Astrocyte of the cerebellum (primary cell): ENCODE data around the gene TFG.

Experiments
- DNase-seq: peaks from one replicate; pipeline ENCODE4 v3.0.0-alpha.2; 2011; ENCODE audit warnings: low read depth
- H3K4me3 ChIP-seq: 2 replicates; pipeline ENCODE4 v1.5.1; 2011; ENCODE audit warnings: mild to moderate bottlenecking, low read depth, low read length, moderate library complexity
- in situ Hi-C: cut with HindIII; loops from 2 replicates; pipeline ENCODE4 v1.10.0; 2017; ENCODE audit warnings: low sequenced_read_pairs
- TF ChIP-seq, protein P1 (sequence below): IDR thresholded peaks from 2 replicates; pipeline ENCODE4 v1.5.1; 2012; ENCODE audit warnings: low read length, low read depth, moderate library complexity, mild to moderate bottlenecking; ENCODE audit errors: missing control alignments

TFG gene

DNA sequence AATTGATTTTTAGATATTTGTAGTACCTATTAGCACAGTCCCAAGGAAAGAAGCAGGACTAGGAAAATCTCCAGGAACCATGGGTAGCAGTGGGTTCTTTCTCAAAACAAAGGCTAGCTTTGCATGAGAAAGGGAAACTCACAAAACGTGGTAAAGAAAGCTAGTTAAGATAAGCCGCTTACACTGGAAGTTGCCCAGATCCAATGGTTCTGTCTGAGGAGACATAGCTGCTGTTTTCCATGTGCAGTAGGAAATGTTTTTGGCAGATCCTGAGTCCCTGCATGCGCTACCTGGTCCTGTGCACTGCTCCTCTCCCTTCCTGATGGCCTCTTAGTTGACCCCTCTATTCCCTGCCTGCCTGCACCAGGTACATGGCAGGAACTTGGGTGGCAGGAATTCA is 60.4 kb downstream of the TFG start:
- in situ Hi-C loops, result no loop called here
- no peak for DNase-seq
- H3K4me3 ChIP-seq, result no peak overlapping the region
- TF ChIP-seq, protein P1, sequence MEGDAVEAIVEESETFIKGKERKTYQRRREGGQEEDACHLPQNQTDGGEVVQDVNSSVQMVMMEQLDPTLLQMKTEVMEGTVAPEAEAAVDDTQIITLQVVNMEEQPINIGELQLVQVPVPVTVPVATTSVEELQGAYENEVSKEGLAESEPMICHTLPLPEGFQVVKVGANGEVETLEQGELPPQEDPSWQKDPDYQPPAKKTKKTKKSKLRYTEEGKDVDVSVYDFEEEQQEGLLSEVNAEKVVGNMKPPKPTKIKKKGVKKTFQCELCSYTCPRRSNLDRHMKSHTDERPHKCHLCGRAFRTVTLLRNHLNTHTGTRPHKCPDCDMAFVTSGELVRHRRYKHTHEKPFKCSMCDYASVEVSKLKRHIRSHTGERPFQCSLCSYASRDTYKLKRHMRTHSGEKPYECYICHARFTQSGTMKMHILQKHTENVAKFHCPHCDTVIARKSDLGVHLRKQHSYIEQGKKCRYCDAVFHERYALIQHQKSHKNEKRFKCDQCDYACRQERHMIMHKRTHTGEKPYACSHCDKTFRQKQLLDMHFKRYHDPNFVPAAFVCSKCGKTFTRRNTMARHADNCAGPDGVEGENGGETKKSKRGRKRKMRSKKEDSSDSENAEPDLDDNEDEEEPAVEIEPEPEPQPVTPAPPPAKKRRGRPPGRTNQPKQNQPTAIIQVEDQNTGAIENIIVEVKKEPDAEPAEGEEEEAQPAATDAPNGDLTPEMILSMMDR, result no peak

DNA sequence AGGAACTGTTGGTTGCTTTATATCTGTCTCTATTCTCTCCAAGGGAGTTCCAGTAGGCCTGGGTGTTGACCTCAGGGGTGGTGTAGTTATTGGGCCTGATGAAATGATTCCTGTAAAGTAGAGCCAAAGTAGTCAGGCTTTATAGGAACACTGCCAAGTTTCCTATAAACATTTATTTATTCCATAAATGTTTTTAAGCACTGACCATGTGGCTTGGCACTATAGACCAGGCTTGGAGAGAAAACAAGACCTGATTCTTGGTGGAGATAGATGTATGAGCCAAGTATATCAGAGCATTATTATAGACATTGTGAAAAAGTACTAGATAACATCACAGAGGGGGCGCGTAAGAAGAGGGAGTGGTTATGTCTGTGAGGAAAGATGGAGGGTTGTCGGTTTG is 65.9 kb downstream of the TFG start:
- no peak overlapping the region for H3K4me3 ChIP-seq
- DNase-seq, result no peak
- TF ChIP-seq, protein P1, result no peak
- in situ Hi-C loops, result no loop called here

DNA sequence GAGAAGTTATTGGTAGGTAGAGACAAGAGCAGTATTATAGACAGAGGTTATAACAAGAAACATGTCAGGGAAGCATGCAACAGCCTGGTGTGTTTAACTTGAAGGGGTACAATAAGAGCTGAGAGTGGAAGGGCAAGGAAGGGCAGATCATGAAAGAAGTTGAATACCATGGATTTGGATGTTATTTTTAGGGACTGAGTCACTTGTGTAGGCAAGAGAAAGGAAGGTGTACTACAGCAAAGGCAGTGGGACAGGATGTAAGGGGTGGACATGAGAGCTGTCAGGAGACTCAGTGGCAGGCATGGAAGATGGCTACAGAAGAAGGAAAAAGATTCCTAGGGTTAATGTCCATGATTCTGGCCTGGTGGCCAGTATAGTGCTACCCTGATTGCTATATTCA is 66.4 kb downstream of the TFG start:
- no peak overlapping the region for H3K4me3 ChIP-seq
- in situ Hi-C loops, result no loop called here
- TF ChIP-seq, protein P1, result no peak
- no peak for DNase-seq

DNA sequence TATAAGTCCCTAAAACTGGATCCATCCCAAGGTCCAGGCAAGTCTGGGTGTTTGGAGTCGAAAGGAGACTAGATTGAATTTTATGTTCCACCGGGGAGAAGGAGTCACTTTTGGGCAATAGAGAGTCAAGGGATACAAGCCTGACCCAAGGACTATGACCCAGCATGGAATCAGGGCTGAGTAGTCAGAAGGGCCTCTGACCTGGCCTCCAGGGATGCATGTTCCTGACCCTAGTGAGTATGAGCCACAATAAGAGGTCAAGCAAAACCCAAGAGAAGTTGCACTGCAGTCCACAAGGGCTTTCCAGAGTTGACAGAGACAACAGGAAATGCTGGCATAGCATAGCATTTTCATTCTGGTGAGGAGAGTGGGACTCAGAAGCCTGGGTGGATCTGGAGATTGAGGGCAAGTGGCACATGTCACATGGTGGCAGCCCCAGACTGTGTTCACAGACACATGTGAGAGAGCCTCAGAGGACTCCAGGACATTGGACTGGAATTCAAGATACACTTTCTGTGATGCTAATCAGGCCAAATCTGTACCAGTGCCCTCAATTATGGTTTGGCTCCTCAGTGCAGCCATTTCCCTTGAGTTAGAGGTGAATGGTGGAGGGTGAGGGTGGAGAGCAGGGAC is 66.9 kb downstream of the TFG start:
- DNase-seq, result no peak
- TF ChIP-seq, protein P1, result no peak
- in situ Hi-C loops, result no loop called here
- H3K4me3 ChIP-seq, result no peak overlapping the region

DNA sequence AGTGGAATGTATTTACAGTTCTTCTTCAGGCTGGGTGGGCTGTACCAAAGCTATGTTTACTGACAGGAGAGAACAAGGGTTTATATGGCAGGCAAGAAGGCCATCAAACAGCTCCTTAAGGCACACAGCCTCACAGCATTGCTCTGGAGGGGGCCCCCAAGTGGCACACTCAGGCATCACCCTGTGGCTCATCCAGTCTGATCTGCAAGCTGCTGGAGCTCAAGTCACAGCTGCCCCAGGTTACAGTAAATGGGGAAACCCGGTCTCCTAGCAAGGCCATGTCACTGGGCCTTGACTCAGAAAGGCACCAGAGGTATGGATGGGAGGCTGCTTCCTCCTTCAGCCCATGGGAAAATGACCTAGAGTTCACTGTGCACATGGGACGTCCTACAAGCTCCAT is 67.5 kb downstream of the TFG start:
- in situ Hi-C loops, result no loop called here
- no peak for DNase-seq
- TF ChIP-seq, protein P1, result no peak
- H3K4me3 ChIP-seq, result no peak overlapping the region

DNA sequence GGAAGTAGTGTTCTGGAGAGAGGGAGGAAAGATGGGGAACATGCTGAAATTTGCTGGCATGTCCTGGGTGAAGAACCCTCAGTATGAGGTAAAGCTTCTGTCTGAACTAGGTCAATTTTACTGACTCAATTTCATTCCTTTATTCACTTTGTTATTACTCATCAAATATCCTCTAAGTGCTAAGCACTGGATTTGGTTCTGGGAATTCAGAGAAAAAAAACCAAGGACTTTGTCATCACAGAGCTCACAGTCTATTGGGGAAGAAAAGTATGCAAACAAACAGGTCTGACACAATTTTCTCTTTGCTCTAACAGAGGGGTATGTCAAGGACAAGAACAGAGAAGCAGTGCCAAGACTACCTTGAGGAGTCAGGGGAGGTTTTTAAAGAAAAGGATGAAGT is 68.0 kb downstream of the TFG start:
- in situ Hi-C loops, result no loop called here
- DNase-seq, result no peak
- no peak overlapping the region for H3K4me3 ChIP-seq
- TF ChIP-seq, protein P1, result no peak

DNA sequence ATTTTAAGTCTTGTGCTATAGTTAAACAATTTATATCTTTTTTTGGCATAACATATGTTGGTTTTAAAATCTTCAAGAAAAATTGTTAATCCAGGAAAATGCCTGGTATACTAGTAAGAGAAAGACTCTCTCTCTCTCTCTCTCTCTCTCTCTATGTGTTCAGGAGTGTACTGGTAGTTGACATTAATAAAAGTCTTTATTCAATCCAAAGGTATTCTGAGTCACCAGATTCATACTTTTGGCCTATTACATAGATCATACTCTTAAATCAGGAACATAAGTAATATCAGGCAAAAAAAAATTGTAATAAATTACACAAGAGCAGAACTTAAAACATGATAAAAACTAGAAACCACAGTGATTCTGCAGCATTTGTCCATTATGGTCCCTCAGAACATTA is 70.2 kb downstream of the TFG start:
- no peak for DNase-seq
- in situ Hi-C loops, result no loop called here
- TF ChIP-seq, protein P1, result no peak
- H3K4me3 ChIP-seq, result no peak overlapping the region
